Endodermal cell (in vitro differentiated cells): Measurements from ENCODE around the gene MAP4K2. TPM values are rescaled to one million over a fixed set of nuclear protein-coding genes. Genes with fewer than 3 reads are reported as not detected.

ENCODE experiments used
- DNase-seq: peaks from one replicate; pipeline ENCODE4 v3.0.0-alpha.2; 2017
- H3K27ac ChIP-seq: 2 replicates; pipeline ENCODE4 v1.5.1; 2013; ENCODE audit warnings: mild to moderate bottlenecking, low read depth, low read length, moderate library complexity
- H3K27me3 ChIP-seq: 2 replicates; pipeline ENCODE4 v1.6.1; 2013; ENCODE audit warnings: mild to moderate bottlenecking, low read length, moderate library complexity; ENCODE audit not compliant: insufficient read depth, control insufficient read depth, poor library complexity, severe bottlenecking
- H3K36me3 ChIP-seq: 2 replicates; pipeline ENCODE4 v1.7.0; 2013; ENCODE audit warnings: mild to moderate bottlenecking, low read length, moderate library complexity; ENCODE audit not compliant: control insufficient read depth, insufficient read depth
- H3K4me1 ChIP-seq: one replicate; pipeline ENCODE4 v1.7.0; 2013; ENCODE audit warnings: low read length; ENCODE audit not compliant: control insufficient read depth, insufficient read depth
- H3K4me3 ChIP-seq: 2 replicates; pipeline ENCODE4 v1.5.1; 2013; ENCODE audit warnings: mild to moderate bottlenecking, low read length, moderate library complexity
- H3K9ac ChIP-seq: 2 replicates; pipeline ENCODE4 v1.6.1; 2013; ENCODE audit warnings: mild to moderate bottlenecking, low read length, moderate library complexity; ENCODE audit not compliant: poor library complexity, severe bottlenecking; ENCODE audit errors: extremely low read depth
- H3K9me3 ChIP-seq: 2 replicates; pipeline ENCODE4 v1.6.1; 2013; ENCODE audit warnings: mild to moderate bottlenecking, low read length, moderate library complexity; ENCODE audit not compliant: control insufficient read depth
- H3K27ac Mint-ChIP-seq: 2 replicates; pipeline ENCODE4 v1.8.0; 2020; ENCODE audit warnings: mixed read lengths
- H3K27me3 Mint-ChIP-seq: 2 replicates; pipeline ENCODE4 v1.8.0; 2021; ENCODE audit warnings: mild to moderate bottlenecking, mixed read lengths; ENCODE audit not compliant: insufficient read depth
- H3K36me3 Mint-ChIP-seq: 2 replicates; pipeline ENCODE4 v1.8.0; 2020; ENCODE audit warnings: low read depth, mixed read lengths
- H3K4me1 Mint-ChIP-seq: 2 replicates; pipeline ENCODE4 v1.8.0; 2020; ENCODE audit warnings: mixed read lengths
- H3K4me3 Mint-ChIP-seq: 2 replicates; pipeline ENCODE4 v1.8.0; 2020; ENCODE audit warnings: mild to moderate bottlenecking, moderate library complexity, mixed read lengths
- H3K9me3 Mint-ChIP-seq: 2 replicates; pipeline ENCODE4 v1.8.0; 2020; ENCODE audit warnings: mild to moderate bottlenecking, mixed read lengths
- CTCF ChIP-seq: fragments of 200-600 bp; sonication (generic); conservative IDR thresholded peaks from 2 replicates; pipeline ENCODE4 v1.5.0; 2021; ENCODE audit warnings: antibody characterized with exemption, mild to moderate bottlenecking
- WGBS, 2 experiments: methylation state at CpG; one replicate each; pipeline versions ENCODE4 v1.1.5 to v1.1.7; 2013; ENCODE audit warnings: missing lambda C conversion rate in 2 of 2, mixed read lengths in 1 of 2; ENCODE audit not compliant: insufficient coverage in 1 of 2, insufficient read length in 1 of 2; 5-methylcytosine and 5-hydroxymethylcytosine counted together
- total RNA-seq, 2 donors: library from RNA; stranded (reverse); fragmentation: NEBNext Ultra II Directional in 1 of 2; extraction: Animal tissue kit (Norgen Biotek cat#: 25700) in 1 of 2; gene quantifications; 2 replicates in 1 of 2; 3 replicates in 1 of 2; pipeline ENCODE4 v1.2.1, GENCODE V29; 2021

Gene MAP4K2
- total RNA-seq, 2 donors from 2014 or later = 24.7 to 32.4 TPM

- H3K27ac Mint-ChIP-seq = peak overlapping the region; percentile 92
- Histone ChIP-seq H3K9me3 (no peaks in the 10 kb centered on the region), H3K27me3 (no peaks in the 10 kb centered on the region), H3K27ac (no peak overlapping the region), H3K4me3 (no peak overlapping the region), H3K4me1 (peaks cover 5% of the 10 kb centered on the region), H3K36me3 (no peaks in the 10 kb centered on the region), H3K9ac (no peak overlapping the region)
- peaks cover 20% of the 10 kb centered on the region for H3K4me1 Mint-ChIP-seq
- no peak overlapping the region for H3K4me3 Mint-ChIP-seq
- TF ChIP-seq CTCF = no peak
- WGBS, 2 experiments = 76 to 77% methylated on average over 3 to 6 of the region's 6 CpGs
- peaks cover 4% of the 10 kb centered on the region for H3K36me3 Mint-ChIP-seq
- H3K27me3 Mint-ChIP-seq = no peaks in the 10 kb centered on the region
- H3K9me3 Mint-ChIP-seq = no peaks in the 10 kb centered on the region
- peak; percentile 75 for DNase-seq
These were observed 39.3 kb upstream of the MAP4K2 start for GRCh38 chr11:64842366-64842759.

GRCh38 chr11:64841592-64842365 lies 38.8 kb upstream of the MAP4K2 start:
- Histone ChIP-seq H3K4me3 (no peak overlapping the region), H3K27ac (no peak overlapping the region), H3K9ac (no peak overlapping the region), H3K4me1 (peaks cover 5% of the 10 kb centered on the region), H3K9me3 (no peaks in the 10 kb centered on the region), H3K36me3 (no peaks in the 10 kb centered on the region), H3K27me3 (no peaks in the 10 kb centered on the region)
- no peak overlapping the region for H3K4me3 Mint-ChIP-seq
- H3K4me1 Mint-ChIP-seq = peaks cover 18% of the 10 kb centered on the region
- WGBS, 2 experiments = 85 to 92% methylated on average over 6 to 15 of the region's 15 CpGs
- peaks cover 4% of the 10 kb centered on the region for H3K36me3 Mint-ChIP-seq
- no peak for DNase-seq
- TF ChIP-seq CTCF = no peak
- H3K9me3 Mint-ChIP-seq = no peaks in the 10 kb centered on the region
- no peaks in the 10 kb centered on the region for H3K27me3 Mint-ChIP-seq
- H3K27ac Mint-ChIP-seq = no peak overlapping the region

GRCh38 chr11:64839887-64840782 lies 37.1 kb upstream of the MAP4K2 start:
- Histone ChIP-seq H3K4me3 (no peak overlapping the region), H3K4me1 (peaks cover 5% of the 10 kb centered on the region), H3K27me3 (no peaks in the 10 kb centered on the region), H3K27ac (no peak overlapping the region), H3K9ac (no peak overlapping the region), H3K9me3 (no peaks in the 10 kb centered on the region), H3K36me3 (no peaks in the 10 kb centered on the region)
- no peak for TF ChIP-seq CTCF
- no peak overlapping the region for H3K27ac Mint-ChIP-seq
- WGBS, 2 experiments = 94 to 95% methylated on average over 17 to 24 of the region's 24 CpGs
- H3K9me3 Mint-ChIP-seq = no peaks in the 10 kb centered on the region
- peaks cover 4% of the 10 kb centered on the region for H3K36me3 Mint-ChIP-seq
- no peak for DNase-seq
- no peak overlapping the region for H3K4me3 Mint-ChIP-seq
- peaks cover 18% of the 10 kb centered on the region for H3K4me1 Mint-ChIP-seq
- H3K27me3 Mint-ChIP-seq = no peaks in the 10 kb centered on the region
